ENCODE measurements around the gene ATP8A2. TPM values are rescaled to one million over a fixed set of nuclear protein-coding genes. Genes with fewer than 3 reads are reported as not detected.

ATP8A2 gene
- total and polyA plus RNA-seq, 2 of the 4 experiments (the other 2 are of a cell fraction), result 0.02 to 0.18 TPM

GRCh38 chr13:25687471-25688225, 315.9 kb downstream of the ATP8A2 start:
- Histone ChIP-seq H3K9ac (ENCODE audit: low read depth, low read length) (no peak overlapping the region), H3K79me1 (ENCODE audit: low read depth in 1 of 2, low read length in 2 of 2) (no peaks in the 10 kb centered on the region), H2BK20ac (ENCODE audit: low read depth, low read length) (no peak overlapping the region), H4K91ac (ENCODE audit: insufficient read depth, low read depth, low read length) (no peak overlapping the region), H3K27ac (ENCODE audit: insufficient read depth, low read length) (no peak overlapping the region), H4K8ac (ENCODE audit: low read depth in 2 of 2, low read length in 2 of 2) (no peak overlapping the region), H2BK120ac (ENCODE audit: low read depth, low read length) (no peak overlapping the region), H2BK5ac (ENCODE audit: low read depth, low read length, poor library complexity, severe bottlenecking) (no peak overlapping the region), H3K4ac (ENCODE audit: low read depth, low read length) (no peak overlapping the region), H3K23ac (ENCODE audit: low read depth, low read length) (no peak overlapping the region), H3K18ac (ENCODE audit: low read depth, low read length) (no peak overlapping the region), H2AFZ (replicated peaks; ENCODE audit: low read length, poor library complexity) (no peak overlapping the region), H3K4me1 (ENCODE audit: control insufficient read depth, insufficient read depth, low read length) (no peaks in the 10 kb centered on the region), H4K20me1 (ENCODE audit: insufficient read depth, low read length) (no peaks in the 10 kb centered on the region), H2AK5ac (ENCODE audit: low read depth, low read length) (no peak overlapping the region), H3K14ac (replicated peaks; ENCODE audit: low read depth, low read length) (no peak overlapping the region), H3K4me3 (ENCODE audit: insufficient read depth, low read depth, low read length) (no peak overlapping the region), H3K56ac (ENCODE audit: extremely low read depth, insufficient read depth, low read length) (no peak overlapping the region), H4K5ac (ENCODE audit: low read depth, low read length) (no peak overlapping the region), H3K27me3 (ENCODE audit: control insufficient read depth, insufficient read depth, low read length) (no peaks in the 10 kb centered on the region), H2BK15ac (ENCODE audit: low read depth, low read length) (no peak overlapping the region), H2AK9ac (replicated peaks; ENCODE audit: low read depth, low read length, poor library complexity) (no peak overlapping the region), H3K36me3 (ENCODE audit: control insufficient read depth, insufficient read depth, low read length) (no peaks in the 10 kb centered on the region), H3K9me3 (ENCODE audit: control insufficient read depth, insufficient read depth, low read length) (no peaks in the 10 kb centered on the region), H3K9me1 (ENCODE audit: insufficient read depth, low read length) (no peaks in the 10 kb centered on the region), H3K4me2 (ENCODE audit: low read depth, low read length) (no peak overlapping the region)
- ChIA-PET POLR2A (ENCODE audit: unreplicated experiment) (no interaction called here), CTCF (no interaction called here)
- no peak for TF ChIP-seq NFE2L2 (IDR thresholded peaks at IDR 0.05; ENCODE audit: low read depth, low read length)
- TF ChIP-seq CEBPB (IDR thresholded peaks at IDR 0.05; ENCODE audit: low read depth, low read length), result no peak
- TF ChIP-seq MXI1 (IDR thresholded peaks at IDR 0.05; ENCODE audit: borderline replicate concordance, low read depth, low read length), result no peak
- in situ Hi-C loops (cut with MboI; ENCODE audit: low sequenced_read_pairs) (no loop called here), dilution Hi-C loops (cut with HindIII; ENCODE audit: low sequenced_read_pairs, unreplicated experiment) (no loop called here), intact Hi-C loops (cut with micrococcal nuclease) (no loop called here)
- DNase-seq (no peak), ATAC-seq (ENCODE audit: low read depth) (no peak)
- BruUV-seq (replicated peaks), result no TSS peak
- 5% methylated on average over 4 of the region's 9 CpGs; no CpG with 5 or more reads in 1 of the 2 experiments for WGBS, 2 experiments (ENCODE audit: extremely low coverage in 2 of 2, insufficient read length in 1 of 2)
